Measurements from ENCODE around the gene PSMD6.

The PSMD6 gene

DNA sequence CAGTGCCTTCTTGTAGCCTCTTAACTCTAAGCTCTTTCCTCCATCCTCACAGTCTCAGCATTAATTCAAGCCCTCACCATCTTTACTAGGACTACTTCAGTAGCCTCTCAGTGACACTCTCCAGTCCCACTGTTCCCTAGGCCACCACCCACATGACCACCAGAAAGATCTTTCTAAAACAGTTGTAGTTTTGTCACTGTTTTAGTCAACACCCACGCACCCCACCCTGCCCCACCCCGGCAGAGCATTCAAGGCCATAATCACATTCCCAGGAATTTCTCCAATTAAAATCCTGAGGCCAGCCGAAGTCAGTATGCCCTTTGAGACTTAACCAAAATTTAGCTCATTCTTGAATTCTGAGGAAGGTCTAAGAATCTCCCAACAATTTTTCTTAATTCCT, 31.2 kb upstream of the PSMD6 start:
- Histone ChIP-seq H3K36me3 (ENCODE audit: control insufficient read depth, insufficient read depth, low read length) (no peaks in the 10 kb centered on the region), H3K4me1 (peaks cover 6% of the 10 kb centered on the region), H3K9ac (no peak overlapping the region), H3K27me3 (ENCODE audit: control insufficient read depth, insufficient read depth, low read length) (no peaks in the 10 kb centered on the region), H2AFZ (no peak overlapping the region), H3K4me3 (ENCODE audit: low read depth, low read length) (no peak overlapping the region), H3K27ac (no peak overlapping the region), H3K79me2 (no peaks in the 10 kb centered on the region), H3K4me2 (ENCODE audit: low read length) (no peak overlapping the region), H3K9me3 (ENCODE audit: control insufficient read depth, low read length) (no peaks in the 10 kb centered on the region)
- TF ChIP-seq, protein P1, sequence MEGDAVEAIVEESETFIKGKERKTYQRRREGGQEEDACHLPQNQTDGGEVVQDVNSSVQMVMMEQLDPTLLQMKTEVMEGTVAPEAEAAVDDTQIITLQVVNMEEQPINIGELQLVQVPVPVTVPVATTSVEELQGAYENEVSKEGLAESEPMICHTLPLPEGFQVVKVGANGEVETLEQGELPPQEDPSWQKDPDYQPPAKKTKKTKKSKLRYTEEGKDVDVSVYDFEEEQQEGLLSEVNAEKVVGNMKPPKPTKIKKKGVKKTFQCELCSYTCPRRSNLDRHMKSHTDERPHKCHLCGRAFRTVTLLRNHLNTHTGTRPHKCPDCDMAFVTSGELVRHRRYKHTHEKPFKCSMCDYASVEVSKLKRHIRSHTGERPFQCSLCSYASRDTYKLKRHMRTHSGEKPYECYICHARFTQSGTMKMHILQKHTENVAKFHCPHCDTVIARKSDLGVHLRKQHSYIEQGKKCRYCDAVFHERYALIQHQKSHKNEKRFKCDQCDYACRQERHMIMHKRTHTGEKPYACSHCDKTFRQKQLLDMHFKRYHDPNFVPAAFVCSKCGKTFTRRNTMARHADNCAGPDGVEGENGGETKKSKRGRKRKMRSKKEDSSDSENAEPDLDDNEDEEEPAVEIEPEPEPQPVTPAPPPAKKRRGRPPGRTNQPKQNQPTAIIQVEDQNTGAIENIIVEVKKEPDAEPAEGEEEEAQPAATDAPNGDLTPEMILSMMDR (IDR thresholded peaks at IDR 0.05), result no peak

DNA sequence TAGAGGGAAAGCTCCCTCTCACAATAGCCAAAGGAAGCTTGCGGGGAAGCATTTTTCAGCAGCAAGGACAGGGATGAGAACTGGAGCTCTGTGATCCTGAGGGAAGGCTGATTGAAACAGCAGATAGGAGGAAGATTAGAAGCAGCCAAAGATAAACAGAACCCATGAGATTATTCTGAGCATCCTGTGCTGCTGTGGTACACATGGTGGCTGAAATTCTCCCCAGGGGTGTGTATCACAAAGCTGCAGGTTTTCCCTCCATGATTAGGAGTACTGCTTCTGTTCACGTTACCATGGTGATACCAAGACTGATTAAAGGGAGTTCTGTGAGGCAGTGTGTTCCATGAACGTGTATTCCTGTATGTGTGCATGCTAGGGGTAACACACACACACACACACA, 30.3 kb upstream of the PSMD6 start:
- no peak overlapping the region for H3K9ac ChIP-seq
- H3K9me3 ChIP-seq (ENCODE audit: control insufficient read depth, low read length), result no peaks in the 10 kb centered on the region
- peaks cover 6% of the 10 kb centered on the region for H3K4me1 ChIP-seq
- H3K27ac ChIP-seq, result no peak overlapping the region
- H3K79me2 ChIP-seq, result no peaks in the 10 kb centered on the region
- no peaks in the 10 kb centered on the region for H3K36me3 ChIP-seq (ENCODE audit: control insufficient read depth, insufficient read depth, low read length)
- no peak overlapping the region for H2AFZ ChIP-seq
- TF ChIP-seq, protein P1 (IDR thresholded peaks at IDR 0.05), result no peak
- no peaks in the 10 kb centered on the region for H3K27me3 ChIP-seq (ENCODE audit: control insufficient read depth, insufficient read depth, low read length)
- no peak overlapping the region for H3K4me2 ChIP-seq (ENCODE audit: low read length)
- no peak overlapping the region for H3K4me3 ChIP-seq (ENCODE audit: low read depth, low read length)

DNA sequence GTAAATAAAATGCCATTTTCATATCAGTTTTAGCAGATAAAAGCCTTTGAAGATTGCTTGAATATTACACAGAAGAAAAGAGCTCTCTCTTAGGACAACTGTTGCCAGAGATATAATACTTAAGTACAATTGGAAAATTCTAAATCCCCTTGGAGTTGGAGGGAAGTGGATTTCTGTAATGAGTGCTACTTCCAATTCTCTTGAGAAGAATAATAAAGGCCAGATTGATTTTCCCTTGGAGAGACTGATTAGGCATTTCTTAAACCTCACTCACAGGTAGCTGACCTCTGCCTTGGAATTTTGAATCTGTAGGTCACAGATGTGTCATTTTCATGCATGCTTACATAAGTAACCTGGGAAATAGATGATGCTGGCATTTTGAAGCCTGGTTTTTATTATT, 29.8 kb upstream of the PSMD6 start:
- Histone ChIP-seq H3K4me3 (ENCODE audit: low read depth, low read length) (no peak overlapping the region), H3K27me3 (ENCODE audit: control insufficient read depth, insufficient read depth, low read length) (no peaks in the 10 kb centered on the region), H3K36me3 (ENCODE audit: control insufficient read depth, insufficient read depth, low read length) (no peaks in the 10 kb centered on the region), H3K9ac (no peak overlapping the region), H3K27ac (no peak overlapping the region), H3K4me1 (peaks cover 6% of the 10 kb centered on the region), H3K79me2 (no peaks in the 10 kb centered on the region), H2AFZ (no peak overlapping the region), H3K4me2 (ENCODE audit: low read length) (no peak overlapping the region), H3K9me3 (ENCODE audit: control insufficient read depth, low read length) (no peaks in the 10 kb centered on the region)
- TF ChIP-seq, protein P1 (IDR thresholded peaks at IDR 0.05), result no peak

DNA sequence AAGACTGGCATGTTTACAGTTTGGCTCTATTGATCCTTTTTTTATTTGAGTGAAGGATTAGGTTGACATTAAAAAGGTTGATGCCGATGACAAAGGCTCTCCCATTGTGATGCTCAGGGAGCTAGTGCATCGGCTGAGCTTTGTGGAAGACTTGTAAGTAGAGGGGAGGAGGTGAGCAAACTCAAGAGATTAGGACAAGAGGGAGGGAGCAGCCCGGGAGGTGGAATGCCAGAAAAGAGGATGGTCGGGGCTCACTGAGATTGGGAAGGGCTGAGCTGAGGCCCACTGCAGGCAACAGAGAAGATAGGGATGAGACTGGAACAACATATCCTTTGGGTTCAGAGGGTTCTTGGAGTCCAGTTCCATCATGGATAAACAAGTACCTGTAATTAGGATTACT, 26.5 kb upstream of the PSMD6 start:
- TF ChIP-seq, protein P1 (IDR thresholded peaks at IDR 0.05), result no peak
- no peaks in the 10 kb centered on the region for H3K79me2 ChIP-seq

DNA sequence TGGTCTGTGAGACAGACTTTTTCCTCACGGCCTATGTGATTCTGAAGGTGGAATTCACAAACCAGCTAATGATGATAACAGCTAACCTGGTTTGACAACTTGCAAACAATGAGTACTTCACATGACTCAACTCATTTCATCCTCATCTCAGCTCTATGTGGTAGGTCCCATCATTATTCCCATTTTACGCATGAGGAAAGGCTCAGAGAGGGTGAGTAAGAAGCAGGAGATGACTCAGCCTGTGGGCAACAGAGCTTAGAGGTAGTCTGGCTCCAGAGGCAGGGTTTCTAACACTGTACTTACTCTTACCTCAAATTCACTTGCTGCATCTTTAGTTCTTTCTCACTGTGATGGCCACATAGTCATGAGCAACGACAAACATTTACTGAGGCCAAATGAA, 25.8 kb upstream of the PSMD6 start:
- H3K36me3 ChIP-seq (ENCODE audit: control insufficient read depth, insufficient read depth, low read length), result no peaks in the 10 kb centered on the region
- peaks cover 6% of the 10 kb centered on the region for H3K4me1 ChIP-seq
- H3K79me2 ChIP-seq, result no peaks in the 10 kb centered on the region
- H3K9me3 ChIP-seq (ENCODE audit: control insufficient read depth, low read length), result no peaks in the 10 kb centered on the region
- H2AFZ ChIP-seq, result no peak overlapping the region
- no peak overlapping the region for H3K27ac ChIP-seq
- TF ChIP-seq, protein P1 (IDR thresholded peaks at IDR 0.05), result no peak
- no peak overlapping the region for H3K4me3 ChIP-seq (ENCODE audit: low read depth, low read length)
- H3K4me2 ChIP-seq (ENCODE audit: low read length), result no peak overlapping the region
- H3K9ac ChIP-seq, result no peak overlapping the region
- H3K27me3 ChIP-seq (ENCODE audit: control insufficient read depth, insufficient read depth, low read length), result no peaks in the 10 kb centered on the region

More for the DNA sequence above, 26.5 kb upstream of the PSMD6 start:
- H3K4me3 ChIP-seq (ENCODE audit: low read depth, low read length), result no peak overlapping the region
- H3K27me3 ChIP-seq (ENCODE audit: control insufficient read depth, insufficient read depth, low read length), result no peaks in the 10 kb centered on the region
- no peaks in the 10 kb centered on the region for H3K36me3 ChIP-seq (ENCODE audit: control insufficient read depth, insufficient read depth, low read length)
- H3K27ac ChIP-seq, result no peak overlapping the region
- H3K9me3 ChIP-seq (ENCODE audit: control insufficient read depth, low read length), result no peaks in the 10 kb centered on the region
- no peak overlapping the region for H3K4me2 ChIP-seq (ENCODE audit: low read length)
- H3K9ac ChIP-seq, result no peak overlapping the region
- H2AFZ ChIP-seq, result no peak overlapping the region
- peaks cover 6% of the 10 kb centered on the region for H3K4me1 ChIP-seq

Measured in parathyroid adenoma (tissue), 2 donors.